H1 (cell line): ENCODE results near the gene KPNA4.

ENCODE experiments used
- CTCF ChIP-seq, 3 experiments: IDR thresholded peaks; 1 replicate in 2 of 3; 2 replicates in 1 of 3; pipeline versions ENCODE4 v1.5.1 to v1.6.1; 2011; ENCODE audit warnings: low read length in 3 of 3, mild to moderate bottlenecking in 3 of 3, inconsistent platforms in 2 of 3, low read depth in 1 of 3, moderate library complexity in 1 of 3; ENCODE audit not compliant: insufficient read depth in 1 of 3; ENCODE audit errors: control extremely low read depth in 1 of 3
- KDM5A ChIP-seq: fragments of 200-600 bp; IDR thresholded peaks from 2 replicates; pipeline ENCODE4 v1.7.1; 2012; ENCODE audit warnings: mild to moderate bottlenecking, low read length, inconsistent platforms, mixed read lengths
- POLR2A ChIP-seq, 2 experiments: IDR thresholded peaks; 1 replicate in 1 of 2; 2 replicates in 1 of 2; pipeline ENCODE4 v1.6.1; 2011; ENCODE audit warnings: low read depth in 2 of 2, low read length in 2 of 2, mild to moderate bottlenecking in 2 of 2; ENCODE audit errors: control extremely low read depth in 1 of 2
- YY1 ChIP-seq: IDR thresholded peaks from 2 replicates; pipeline ENCODE4 v1.6.1; 2011; ENCODE audit warnings: low read depth, mild to moderate bottlenecking, low read length

GRCh38 chr3:160568989-160569388 lies 3.6 kb upstream of the KPNA4 start:
- TF ChIP-seq KDM5A, result no peak
- no peak for TF ChIP-seq CTCF (IDR thresholded peaks at IDR 0.05; ENCODE audit: control extremely low read depth in 1 of 3, insufficient read depth in 1 of 3, low read depth in 1 of 3, low read length in 3 of 3)
- TF ChIP-seq YY1, result no peak
- no peak for TF ChIP-seq POLR2A (IDR thresholded peaks at IDR 0.05; ENCODE audit: control extremely low read depth in 1 of 2, low read depth in 2 of 2, low read length in 2 of 2)
